ENCODE data around the gene SLC10A7. TPM values are rescaled to one million over a fixed set of nuclear protein-coding genes. Genes with fewer than 3 reads are reported as not detected.

SLC10A7 gene
- total and polyA plus RNA-seq, 2 of the 8 experiments (the other 6 are each of a cell fraction or from before 2014, with no cell fraction given): 2.5 to 2.9 TPM

GRCh38 chr4:146442801-146443200 is 78.9 kb downstream of the SLC10A7 start:
- POLR2A ChIA-PET (ENCODE audit: partially characterized antibody): no interaction called here
- H3K4me2 ChIP-seq (ENCODE audit: insufficient read depth in 1 of 2, low read depth in 2 of 2, low read length in 2 of 2): no peak overlapping the region
- FAIRE-seq: no peak

More at GRCh38 chr4:146442801-146443200, 78.9 kb downstream of the SLC10A7 start:
- H4K8ac ChIP-seq (ENCODE audit: extremely low read depth, insufficient read depth, low read length): no peak overlapping the region
- H3K27ac ChIP-seq (ENCODE audit: low read depth, low read length): no peak overlapping the region
- H3K27me3 ChIP-seq (replicated peaks in 1 of 4; ENCODE audit: control insufficient read depth in 3 of 4, extremely low read depth in 1 of 4, insufficient read depth in 3 of 4, low read length in 3 of 4): no peaks in the 10 kb centered on the region
- H4K5ac ChIP-seq (ENCODE audit: insufficient read length, low read depth, low read length): no peak overlapping the region
- no peak overlapping the region for H3K56ac ChIP-seq (replicated peaks; ENCODE audit: insufficient read length, low read depth, low read length)
- H2AFZ ChIP-seq (ENCODE audit: low read length): no peak overlapping the region
- no peak overlapping the region for H2BK12ac ChIP-seq (ENCODE audit: low read depth, low read length)
- 85% methylated on average over 1 of the region's 1 CpG; no CpG with 5 or more reads in 1 of the 2 experiments for WGBS, 2 experiments (ENCODE audit: extremely low coverage in 1 of 2, insufficient coverage in 1 of 2, insufficient read length in 1 of 2, insufficient replicate concordance in 2 of 2, low coverage in 1 of 2, low lambda C conversion rate in 2 of 2, missing lambda C conversion rate in 1 of 2)
- no peak overlapping the region for H2AK5ac ChIP-seq (ENCODE audit: low read depth, low read length)
- H3K18ac ChIP-seq (ENCODE audit: extremely low read depth, low read length): no peak overlapping the region
- CTCF ChIA-PET (ENCODE audit: partially characterized antibody): interaction anchor here (1.5 kb wide), 2 partner anchors 16 to 20 kb away, joined by 3 read pairs; no protein-coding TSS in a partner anchor
- no peaks in the 10 kb centered on the region for H3K9me3 ChIP-seq (ENCODE audit: insufficient read depth in 2 of 2, low read depth in 1 of 2, low read length in 1 of 2)
- TF ChIP-seq NRF1 (IDR thresholded peaks at IDR 0.05; ENCODE audit: low read depth, low read length) (no peak), SUZ12 (IDR thresholded peaks at IDR 0.05; ENCODE audit: low read length) (no peak), YY1 (IDR thresholded peaks at IDR 0.05; ENCODE audit: low read depth, low read length) (no peak), RBBP5 (IDR thresholded peaks at IDR 0.05; ENCODE audit: borderline replicate concordance, low read depth, low read length) (no peak), FOSL1 (IDR thresholded peaks at IDR 0.05; ENCODE audit: insufficient read depth, low read depth, low read length) (no peak), RAD21 (IDR thresholded peaks at IDR 0.05 in 1 of 2, conservative IDR thresholded peaks at IDR 0.05 in 1 of 2; ENCODE audit: low read depth in 2 of 2, low read length in 2 of 2) (no peak), BCL11A (IDR thresholded peaks at IDR 0.05; ENCODE audit: low read depth in 2 of 2, low read length in 2 of 2) (no peak), KDM4A (IDR thresholded peaks at IDR 0.05; ENCODE audit: low read depth, low read length, severe bottlenecking) (no peak), TBP (IDR thresholded peaks at IDR 0.05; ENCODE audit: low read depth, low read length) (no peak), POLR2A (IDR thresholded peaks at IDR 0.05; ENCODE audit: control extremely low read depth in 1 of 2, low read depth in 2 of 2, low read length in 2 of 2) (no peak), E2F6 (IDR thresholded peaks at IDR 0.05) (no peak), SRF (IDR thresholded peaks at IDR 0.05; ENCODE audit: low read depth, low read length) (no peak)
- H3K23ac ChIP-seq (ENCODE audit: insufficient read length): no peak overlapping the region
- no peaks in the 10 kb centered on the region for H4K20me1 ChIP-seq (replicated peaks in 1 of 2; ENCODE audit: control insufficient read depth in 1 of 2, insufficient read depth in 2 of 2, low read length in 2 of 2)
- H3K4me3 ChIP-seq (ENCODE audit: extremely low read depth in 1 of 4, insufficient read depth in 2 of 4, low read depth in 3 of 4, low read length in 4 of 4): no peak overlapping the region
- H3K4me1 ChIP-seq (replicated peaks in 1 of 4; ENCODE audit: control insufficient read depth in 3 of 4, insufficient read depth in 4 of 4, low read length in 3 of 4): no peaks in the 10 kb centered on the region; a peak in 1 of 7 replicates
- no peak overlapping the region for H2BK5ac ChIP-seq (ENCODE audit: low read depth, low read length)
- DNase-seq (ENCODE audit: low read depth in 1 of 2, low spot score in 2 of 2): no peak
- H3K23me2 ChIP-seq (ENCODE audit: low read depth, low read length): no peaks in the 10 kb centered on the region
- no peaks in the 10 kb centered on the region for H3K36me3 ChIP-seq (ENCODE audit: control insufficient read depth in 2 of 4, insufficient read depth in 4 of 4, low read length in 3 of 4)
- H2BK20ac ChIP-seq (ENCODE audit: low read length): no peak overlapping the region
- no peak overlapping the region for H3K14ac ChIP-seq (ENCODE audit: insufficient read length)
- no peak overlapping the region for H3K9ac ChIP-seq (replicated peaks in 1 of 4; ENCODE audit: extremely low read depth in 1 of 4, low read depth in 3 of 4, low read length in 3 of 4)
- H3K4ac ChIP-seq (replicated peaks; ENCODE audit: insufficient read length, low read depth, low read length): no peak overlapping the region
- H3K79me2 ChIP-seq (ENCODE audit: control insufficient read depth in 1 of 2, insufficient read depth in 2 of 2, low read length in 2 of 2): no peaks in the 10 kb centered on the region; a peak in 1 of 4 replicates
- H3K79me1 ChIP-seq (ENCODE audit: low read depth, low read length): no peaks in the 10 kb centered on the region
- H2BK120ac ChIP-seq (replicated peaks; ENCODE audit: low read depth, low read length): no peak overlapping the region
- H4K91ac ChIP-seq (replicated peaks; ENCODE audit: insufficient read length, low read length): no peak overlapping the region
- H2BK15ac ChIP-seq (ENCODE audit: low read length): no peak overlapping the region
